GM12892 (cell line): Measurements from ENCODE around the gene PACS2.

Experiments used
- DNase-seq: peaks from one replicate; pipeline ENCODE4 v3.0.0; 2011; ENCODE audit not compliant: insufficient read length
- FAIRE-seq: peaks from 2 replicates; lab custom pipeline; 2011; peaks lifted over from hg19 to GRCh38; lab: Jason Lieb, UNC
- POLR2A ChIP-seq: IDR thresholded peaks from 2 replicates; pipeline ENCODE4 v1.6.1; 2011; ENCODE audit warnings: low read depth, low read length, control low read depth
- POLR2AphosphoS5 ChIP-seq: IDR thresholded peaks from 2 replicates; pipeline ENCODE4 v1.6.1; 2011; ENCODE audit warnings: low read depth, low read length, control low read depth
- TAF1 ChIP-seq: IDR thresholded peaks from 2 replicates; pipeline ENCODE4 v1.6.1; 2011; ENCODE audit warnings: low read depth, mild to moderate bottlenecking, control low read depth, low read length, borderline replicate concordance

Gene PACS2

DNA sequence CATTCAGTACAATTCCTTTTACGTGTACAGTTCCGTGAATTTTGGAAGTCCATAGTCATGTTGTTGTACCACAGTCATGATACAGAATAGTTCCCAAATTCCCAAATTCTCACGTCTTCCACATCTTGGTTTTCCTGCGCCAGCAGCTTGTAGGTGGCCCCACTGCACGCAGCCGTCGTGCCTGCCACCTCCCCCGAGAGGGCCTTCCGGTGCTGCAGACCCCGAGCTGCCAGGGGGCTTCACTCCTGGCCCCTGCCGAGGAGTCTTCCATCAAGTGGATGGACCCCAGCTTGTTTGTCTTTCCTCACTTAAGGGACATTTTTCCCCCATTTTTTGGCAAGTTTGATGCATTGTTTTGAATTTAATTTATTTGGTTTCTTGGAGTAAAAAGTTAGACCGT is 121.9 kb downstream of the PACS2 start:
- FAIRE-seq (no peak), DNase-seq (no peak)
- TF ChIP-seq POLR2AphosphoS5 (no peak), POLR2A (no peak), TAF1 (no peak)

DNA sequence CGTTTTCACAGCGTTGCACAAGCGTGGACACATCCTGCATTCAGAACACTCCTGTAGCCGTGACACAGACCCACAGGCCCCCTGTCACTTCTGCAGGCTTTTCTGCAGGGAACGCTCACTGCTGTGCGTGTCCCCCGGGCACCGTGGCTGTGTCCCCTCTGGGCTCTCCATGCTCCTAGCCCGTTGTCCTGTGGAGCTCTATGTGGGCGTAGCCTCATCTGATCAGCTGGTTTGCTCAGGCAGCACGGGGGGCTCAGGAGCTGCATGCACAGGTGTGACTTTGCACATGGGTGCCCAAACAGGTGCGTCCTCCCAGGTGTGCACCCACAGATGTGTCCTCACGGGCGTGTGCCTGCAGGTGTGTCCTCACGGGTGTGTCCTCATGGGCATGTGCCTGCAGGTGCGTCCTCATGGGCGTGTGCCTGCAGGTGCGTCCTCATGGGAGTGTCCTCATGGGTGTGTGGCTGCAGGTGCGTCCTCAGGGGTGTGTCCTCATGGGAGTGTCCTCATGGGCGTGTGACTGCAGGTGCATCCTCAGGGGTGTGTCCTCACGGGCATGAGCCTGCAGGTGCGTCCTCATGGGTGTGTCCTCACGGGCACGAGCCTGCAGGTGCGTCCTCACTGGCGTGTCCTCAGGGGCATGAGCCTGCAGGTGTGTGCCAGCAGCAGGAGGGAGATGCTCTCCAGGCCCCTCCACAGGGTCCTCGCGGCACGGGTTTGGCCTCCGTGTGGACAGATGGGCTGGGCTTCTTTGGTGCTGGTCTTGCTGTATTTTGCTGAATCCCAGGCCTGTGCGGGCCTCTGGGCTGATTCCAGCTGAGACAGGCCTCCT is 122.6 kb downstream of the PACS2 start:
- TF ChIP-seq POLR2AphosphoS5 (no peak), TAF1 (no peak), POLR2A (no peak)
- FAIRE-seq (no peak), DNase-seq (no peak)

DNA sequence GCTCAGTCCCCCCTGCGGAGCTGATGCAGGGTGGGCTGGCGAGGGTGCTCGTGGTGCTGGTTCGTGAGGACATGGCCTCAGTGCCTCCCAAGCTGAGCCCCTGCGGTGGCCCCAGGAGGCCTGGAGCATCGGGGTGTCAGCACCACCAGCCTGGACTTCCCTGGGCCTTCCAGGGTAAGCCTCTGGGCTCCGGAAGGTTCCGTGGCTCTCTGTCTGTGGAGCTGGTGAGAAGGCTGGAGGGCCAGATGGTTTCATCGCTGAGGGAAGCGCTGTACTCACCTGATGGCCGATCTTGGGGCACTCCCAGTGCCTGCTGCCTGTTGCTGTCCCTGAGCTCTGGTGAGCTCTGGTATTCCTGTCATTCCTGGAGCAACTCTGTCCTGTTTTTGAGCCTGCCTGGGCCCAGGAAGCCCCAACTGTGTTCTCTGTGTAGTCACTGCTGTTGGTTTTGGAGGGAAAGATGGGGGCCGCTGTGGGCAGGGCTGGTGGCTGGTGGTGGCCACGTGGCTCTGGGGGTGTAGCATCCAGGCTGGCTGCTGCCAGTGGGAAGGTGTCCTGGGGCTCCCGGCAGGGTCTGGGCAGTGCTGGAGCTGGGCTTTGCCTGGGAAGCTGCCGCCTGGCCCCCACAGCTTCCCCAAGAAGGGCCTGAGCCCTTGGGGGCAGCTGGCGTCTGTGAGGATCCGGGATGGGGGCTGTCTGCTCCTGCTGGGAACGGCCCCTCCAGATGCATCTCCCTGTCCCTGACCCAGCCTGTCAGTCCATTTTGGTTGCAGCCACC is 123.4 kb downstream of the PACS2 start:
- no peak for FAIRE-seq
- TF ChIP-seq TAF1 (no peak), POLR2AphosphoS5 (no peak), POLR2A (no peak)
- DNase-seq, result no peak

DNA sequence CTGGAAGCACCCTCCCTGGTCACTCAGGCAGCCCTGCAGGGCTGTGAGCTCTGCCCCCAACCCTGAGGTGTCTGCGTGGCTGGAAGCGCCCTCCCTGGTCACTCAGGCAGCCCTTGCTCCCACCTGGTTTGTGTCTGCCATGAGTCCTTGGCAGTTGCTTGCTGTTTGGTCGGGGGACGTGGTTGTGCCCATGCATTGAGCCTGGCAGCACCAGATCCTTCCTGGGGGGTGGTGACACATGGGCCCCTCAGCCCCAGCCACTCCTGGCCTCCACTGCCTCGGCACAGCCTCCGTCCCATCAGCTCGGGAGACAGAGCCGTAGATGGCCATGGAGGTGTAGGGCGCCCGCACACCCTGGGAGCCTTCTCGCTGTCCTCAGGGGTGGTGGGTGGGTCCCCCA is 124.6 kb downstream of the PACS2 start:
- DNase-seq, result no peak
- FAIRE-seq, result no peak
- no peak for TF ChIP-seq POLR2A

DNA sequence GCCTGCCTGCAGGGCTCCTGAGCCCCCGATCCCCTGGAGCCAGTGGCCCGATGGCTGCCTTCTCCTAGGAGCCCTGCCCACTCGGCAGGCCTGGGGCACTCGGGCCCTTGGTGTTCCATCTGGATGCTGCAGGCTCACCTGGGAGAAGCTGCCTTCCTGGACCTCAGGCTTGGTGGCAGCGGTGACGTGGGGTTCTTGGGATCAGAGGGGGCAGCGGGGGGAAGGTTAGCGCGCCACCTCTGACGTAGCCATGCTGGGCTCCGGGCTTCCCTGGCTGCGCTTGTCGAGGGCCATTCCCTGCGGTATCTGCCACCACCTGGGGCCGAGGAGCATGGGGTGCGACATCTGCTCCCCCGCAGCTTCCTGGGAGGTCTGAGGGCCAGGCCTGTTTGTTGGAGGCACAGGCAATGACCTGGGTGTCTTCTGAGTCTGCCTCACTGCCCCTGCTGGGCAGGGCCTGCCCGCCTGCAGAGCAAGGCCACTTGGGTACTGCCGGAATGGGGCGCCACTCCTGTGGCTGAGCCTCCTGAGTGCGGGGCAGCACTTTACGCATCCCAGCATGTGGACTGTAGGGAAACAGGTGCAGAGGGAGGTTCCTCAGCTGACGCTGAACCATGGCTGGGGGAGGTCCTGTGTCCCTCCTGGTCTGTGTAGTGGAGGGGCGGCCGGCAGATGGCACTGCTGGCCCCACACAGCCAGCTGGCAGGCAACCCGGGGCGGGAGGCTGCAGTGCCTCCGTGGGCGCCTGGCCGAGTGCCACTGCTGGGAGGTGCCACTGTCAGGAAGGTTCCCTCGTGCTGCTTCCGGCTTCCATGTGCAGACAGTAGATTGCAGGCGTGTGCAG is 125.4 kb downstream of the PACS2 start:
- TF ChIP-seq POLR2A (no peak), TAF1 (no peak), POLR2AphosphoS5 (no peak)
- FAIRE-seq, result no peak
- no peak for DNase-seq

DNA sequence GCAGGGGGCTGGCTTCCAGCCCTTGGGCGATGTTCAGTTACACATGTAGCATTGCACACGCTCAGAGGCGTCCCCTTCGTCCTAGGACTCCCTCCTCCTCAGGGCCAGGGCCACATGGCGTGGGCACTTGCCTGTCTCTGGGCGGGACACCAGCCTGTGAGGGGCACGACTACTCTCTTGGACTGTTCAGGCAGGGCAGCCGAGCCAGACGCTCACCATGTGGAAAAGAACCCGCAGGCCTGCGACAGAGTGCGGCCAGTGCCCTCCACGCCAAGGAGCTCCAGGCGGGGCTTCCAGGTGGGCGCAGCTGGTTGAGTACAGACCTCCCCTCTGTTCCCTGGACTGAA is 126.0 kb downstream of the PACS2 start:
- DNase-seq, result no peak
- TF ChIP-seq TAF1 (no peak), POLR2AphosphoS5 (no peak), POLR2A (no peak)
- FAIRE-seq, result no peak

GRCh38 chr14:105440992-105441391 is 126.4 kb downstream of the PACS2 start:
- FAIRE-seq, result no peak
- TF ChIP-seq POLR2A (no peak), TAF1 (no peak), POLR2AphosphoS5 (no peak)
- no peak for DNase-seq

- DNase-seq, result no peak
- TF ChIP-seq POLR2AphosphoS5, result no peak
- TF ChIP-seq POLR2A, result no peak
- no peak for TF ChIP-seq TAF1
- FAIRE-seq, result no peak
Observed at GRCh38 chr14:105442125-105442524, 127.6 kb downstream of the PACS2 start.

GRCh38 chr14:105442834-105443233 is 128.3 kb downstream of the PACS2 start:
- FAIRE-seq (no peak), DNase-seq (no peak)
- TF ChIP-seq TAF1, result no peak
- no peak for TF ChIP-seq POLR2A
- TF ChIP-seq POLR2AphosphoS5, result no peak

GRCh38 chr14:105444859-105445258 is 130.3 kb downstream of the PACS2 start:
- no peak for DNase-seq
- FAIRE-seq, result no peak
- no peak for TF ChIP-seq TAF1
- TF ChIP-seq POLR2A, result no peak
- TF ChIP-seq POLR2AphosphoS5, result no peak

DNA sequence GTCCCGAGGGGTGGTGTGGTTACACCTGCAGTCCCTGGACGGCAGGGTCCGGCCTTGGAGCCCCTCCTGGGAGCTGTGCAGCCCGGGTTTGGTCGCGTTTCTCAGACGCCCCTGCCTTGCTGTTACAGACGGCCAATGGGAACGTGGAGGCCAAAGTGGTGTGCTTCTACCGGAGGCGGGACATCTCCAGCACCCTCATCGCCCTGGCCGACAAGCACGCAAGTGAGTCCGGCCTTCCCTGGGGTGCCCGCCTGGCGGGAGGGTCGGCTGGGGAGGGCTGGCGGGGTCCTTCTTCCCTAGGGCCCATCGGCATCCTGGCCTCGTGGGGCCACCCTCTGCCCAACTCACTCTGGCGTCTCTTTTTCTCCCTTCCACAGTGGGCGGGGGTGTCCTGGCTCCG is 130.7 kb downstream of the PACS2 start:
- TF ChIP-seq POLR2AphosphoS5, result no peak
- TF ChIP-seq POLR2A, result no peak
- no peak for TF ChIP-seq TAF1
- FAIRE-seq (no peak), DNase-seq (no peak)
